Posterior vena cava (tissue), 2 donors: ENCODE measurements around the gene HSPG2. TPM values are rescaled to one million over a fixed set of nuclear protein-coding genes. Genes with fewer than 3 reads are reported as not detected.
A peak's percentile ranks its signal among the peaks of the same experiment; 100 is the strongest.
"Not testable (repeated sequence)": the region's sequence is repeated elsewhere in the genome, so short reads cannot be mapped to it uniquely, and the experiment has no call there.

Experiments
- DNase-seq: peaks from one replicate; pipeline ENCODE4 v3.0.0-alpha.2; 2020; ENCODE audit warnings: low spot score
- intact Hi-C, 2 donors: fragments of 100-400 bp; cut with DNase I; formaldehyde crosslinking; loops; one replicate each; pipeline versions ENCODE4 v1.14.1 to v1.14.2; 2022 to 2023
- total RNA-seq, 2 donors: library from RNA; stranded (reverse); fragmentation: NEBNext Ultra II Directional; extraction: Animal tissue kit (Norgen Biotek cat#: 25700); gene quantifications; one replicate each; pipeline ENCODE4 v1.2.1, GENCODE V29; 2021
- donor health status: DM: yes; HTN: yes; CAD: no.
- donor health status: DM: yes; HTN: yes; CAD: no.

Gene HSPG2
- total RNA-seq, 2 donors from 2014 or later = 682 to 919 TPM

- no peak for DNase-seq
- intact Hi-C loops = no loop called here
These were observed 95.2 kb downstream of the HSPG2 start for GRCh38 chr1:21841852-21842466.

GRCh38 chr1:21840981-21841380 lies 96.1 kb downstream of the HSPG2 start:
- DNase-seq = no peak
- intact Hi-C loops = no loop called here

- intact Hi-C loops = no loop called here
- no peak for DNase-seq
These were observed 97.6 kb downstream of the HSPG2 start for GRCh38 chr1:21839337-21840037.

- no peak for DNase-seq
- intact Hi-C loops = no loop called here
These were observed 98.6 kb downstream of the HSPG2 start for GRCh38 chr1:21838359-21839157.

GRCh38 chr1:21837476-21837875 lies 99.6 kb downstream of the HSPG2 start:
- intact Hi-C loops = no loop called here
- DNase-seq = no peak

- no peak for DNase-seq
- intact Hi-C loops = no loop called here
These were observed 100.4 kb downstream of the HSPG2 start for GRCh38 chr1:21836729-21837128.

GRCh38 chr1:21836010-21836409 lies 101.1 kb downstream of the HSPG2 start:
- intact Hi-C loops = no loop called here
- DNase-seq = no peak

GRCh38 chr1:21834666-21835065 lies 102.4 kb downstream of the HSPG2 start:
- DNase-seq = no peak
- intact Hi-C loops = no loop called here

GRCh38 chr1:21834094-21834493 lies 103.0 kb downstream of the HSPG2 start:
- intact Hi-C loops = no loop called here
- no peak for DNase-seq

- DNase-seq = peak; percentile 74
- intact Hi-C loops = no loop called here
These were observed 103.6 kb downstream of the HSPG2 start for GRCh38 chr1:21833392-21833976.

- intact Hi-C loops = no loop called here
- DNase-seq = peak; percentile 80
These were observed 105.6 kb downstream of the HSPG2 start for GRCh38 chr1:21831454-21831970.

- intact Hi-C loops = no loop called here
These were observed 106.2 kb downstream of the HSPG2 start for GRCh38 chr1:21830792-21831453.

GRCh38 chr1:21829294-21829693 lies 107.8 kb downstream of the HSPG2 start:
- DNase-seq = no peak
- intact Hi-C loops = no loop called here

More at GRCh38 chr1:21830792-21831453, 106.2 kb downstream of the HSPG2 start:
- DNase-seq = no peak

- no peak for DNase-seq
- intact Hi-C loops = no loop called here
These were observed 108.5 kb downstream of the HSPG2 start for GRCh38 chr1:21828506-21829210.

- DNase-seq = no peak
- intact Hi-C loops = no loop called here
These were observed 109.0 kb downstream of the HSPG2 start for GRCh38 chr1:21828075-21828474.

GRCh38 chr1:21827141-21827679 lies 109.9 kb downstream of the HSPG2 start:
- intact Hi-C loops = no loop called here
- DNase-seq = no peak

GRCh38 chr1:21826694-21827093 lies 110.4 kb downstream of the HSPG2 start:
- intact Hi-C loops, DNase-seq: not testable (repeated sequence)

GRCh38 chr1:21825393-21825792 lies 111.7 kb downstream of the HSPG2 start:
- DNase-seq = no peak

More at GRCh38 chr1:21825393-21825792, 111.7 kb downstream of the HSPG2 start:
- intact Hi-C loops = no loop called here
